Upper lobe of right lung (tissue), 1 donor: ENCODE results near the gene NELL2. TPM values are rescaled to one million over a fixed set of nuclear protein-coding genes. Genes with fewer than 3 reads are reported as not detected.
"Not testable (repeated sequence)": the region's sequence is repeated elsewhere in the genome, so short reads cannot be mapped to it uniquely, and the experiment has no call there.

ENCODE experiments used
- ATAC-seq: fragments of 200-7000 bp; cut with Tn5 transposase; one replicate; pipeline ENCODE4 v1.9.1; 2020; ENCODE audit warnings: mild to moderate bottlenecking, moderate library complexity
- DNase-seq: peaks from one replicate; pipeline ENCODE4 v3.0.0-alpha.2; 2020
- H3K27ac ChIP-seq: fragments of 200-600 bp; one replicate; pipeline ENCODE4 v1.8.0; 2022
- H3K27me3 ChIP-seq: fragments of 200-600 bp; one replicate; pipeline ENCODE4 v1.8.0; 2022; ENCODE audit warnings: mild to moderate bottlenecking
- H3K36me3 ChIP-seq: fragments of 200-600 bp; one replicate; pipeline ENCODE4 v1.8.0; 2022
- H3K4me1 ChIP-seq: fragments of 200-600 bp; one replicate; pipeline ENCODE4 v1.8.0; 2022
- H3K4me3 ChIP-seq: fragments of 200-600 bp; one replicate; pipeline ENCODE4 v1.8.0; 2022; ENCODE audit warnings: mild to moderate bottlenecking
- H3K9me3 ChIP-seq: fragments of 200-600 bp; one replicate; pipeline ENCODE4 v1.8.0; 2022
- CTCF ChIP-seq: fragments of 200-600 bp; IDR thresholded peaks from one replicate; pipeline ENCODE4 v1.8.0; 2022; ENCODE audit warnings: antibody characterized with exemption
- intact Hi-C: fragments of 100-400 bp; cut with DNase I; formaldehyde crosslinking; loops from one replicate; pipeline ENCODE4 v1.11.0; 2022
- total RNA-seq: library from RNA; stranded (reverse); fragmentation: NEBNext Ultra II Directional; extraction: Animal tissue kit (Norgen Biotek cat#: 25700); gene quantifications from one replicate; pipeline ENCODE4 v1.2.1, GENCODE V29; 2021
- donor health status: DM: no; HTN: yes; CAD: no; lungs with severe emphysema.

The NELL2 gene
- total RNA-seq, 1 donor from 2014 or later = 1.6 TPM

GRCh38 chr12:44694017-44694416 lies 182.1 kb downstream of the NELL2 start:
- TF ChIP-seq CTCF = no peak
- no peaks in the 10 kb centered on the region for H3K9me3 ChIP-seq
- no peaks in the 10 kb centered on the region for H3K4me1 ChIP-seq
- H3K36me3 ChIP-seq = no peaks in the 10 kb centered on the region
- no peak overlapping the region for H3K4me3 ChIP-seq
- intact Hi-C loops = no loop called here
- no peaks in the 10 kb centered on the region for H3K27me3 ChIP-seq
- DNase-seq (no peak), ATAC-seq (no peak)
- no peak overlapping the region for H3K27ac ChIP-seq

DNA sequence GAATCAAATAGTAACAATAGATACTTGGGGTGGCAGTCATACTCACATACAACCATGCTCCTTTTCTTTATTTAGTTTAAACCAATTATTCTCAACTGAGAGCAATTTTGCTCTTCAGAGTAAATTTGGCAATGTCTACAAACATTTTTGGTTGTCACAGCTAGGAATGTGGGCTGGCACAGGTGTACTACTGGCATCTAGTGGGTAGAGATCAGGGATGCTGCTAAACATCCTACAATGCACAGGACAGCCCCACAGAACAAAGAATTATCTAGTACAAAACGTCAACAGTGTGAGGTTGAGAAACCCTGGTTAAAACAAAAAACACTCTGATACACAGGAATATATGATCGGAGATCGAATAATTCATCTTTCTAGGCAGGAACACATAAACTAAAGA lies 186.5 kb downstream of the NELL2 start:
- no peaks in the 10 kb centered on the region for H3K27me3 ChIP-seq
- no peak for ATAC-seq
- no peaks in the 10 kb centered on the region for H3K4me1 ChIP-seq
- H3K9me3 ChIP-seq = no peaks in the 10 kb centered on the region
- no peak overlapping the region for H3K4me3 ChIP-seq
- no peak overlapping the region for H3K27ac ChIP-seq
- TF ChIP-seq CTCF = no peak
- no peak for DNase-seq
- intact Hi-C loops = no loop called here
- H3K36me3 ChIP-seq = no peaks in the 10 kb centered on the region

GRCh38 chr12:44686821-44687432 lies 189.2 kb downstream of the NELL2 start:
- H3K27ac ChIP-seq, intact Hi-C loops, ATAC-seq, H3K4me3 ChIP-seq, H3K9me3 ChIP-seq, H3K27me3 ChIP-seq, DNase-seq, H3K4me1 ChIP-seq, H3K36me3 ChIP-seq: not testable (repeated sequence)

DNA sequence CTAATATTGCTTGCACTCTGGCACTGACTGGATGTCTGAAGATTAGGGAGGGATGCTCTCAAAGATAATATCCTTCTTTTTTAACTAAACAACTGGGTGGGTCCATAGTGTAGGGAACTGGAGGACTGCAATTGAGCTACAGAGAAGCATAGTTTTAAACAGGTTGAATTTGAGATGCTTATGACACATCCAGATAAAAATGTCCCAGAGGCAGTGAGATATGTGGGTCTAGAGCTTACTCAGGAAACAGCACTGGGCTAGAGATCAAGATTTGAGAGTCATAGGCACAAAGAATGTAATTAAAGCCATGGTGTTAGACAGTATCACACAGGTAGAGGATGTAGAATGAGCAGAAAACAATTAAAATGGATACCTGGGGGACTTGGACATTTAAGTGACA lies 198.4 kb downstream of the NELL2 start:
- H3K27me3 ChIP-seq = no peaks in the 10 kb centered on the region
- H3K4me1 ChIP-seq = no peaks in the 10 kb centered on the region
- DNase-seq (no peak), ATAC-seq (peak; percentile 24)
- no peaks in the 10 kb centered on the region for H3K9me3 ChIP-seq
- intact Hi-C loops = no loop called here
- no peak for TF ChIP-seq CTCF
- no peak overlapping the region for H3K27ac ChIP-seq
- no peak overlapping the region for H3K4me3 ChIP-seq
- H3K36me3 ChIP-seq = no peaks in the 10 kb centered on the region

DNA sequence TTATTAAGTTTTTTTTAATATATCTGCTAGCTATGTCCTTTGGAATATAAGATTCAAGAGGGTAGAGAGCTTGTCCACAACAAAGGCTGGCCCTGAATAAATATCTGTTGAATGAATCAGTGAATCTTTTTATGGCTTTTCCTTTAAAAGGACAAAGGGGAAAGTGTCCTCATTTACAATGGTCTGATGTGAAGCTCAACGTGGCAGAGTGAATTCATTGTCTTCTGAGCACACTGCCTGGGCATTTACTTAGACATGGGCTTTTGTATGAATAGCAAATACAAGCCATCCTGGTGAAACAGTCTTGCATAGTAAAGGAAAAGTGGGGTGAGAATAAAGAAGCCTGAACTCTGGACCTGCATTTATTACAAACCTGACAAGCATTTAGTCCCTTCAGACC lies 201.2 kb downstream of the NELL2 start:
- no peaks in the 10 kb centered on the region for H3K4me1 ChIP-seq
- H3K36me3 ChIP-seq = no peaks in the 10 kb centered on the region
- no peak overlapping the region for H3K4me3 ChIP-seq
- DNase-seq (no peak), ATAC-seq (no peak)
- intact Hi-C loops = no loop called here
- TF ChIP-seq CTCF = no peak
- no peaks in the 10 kb centered on the region for H3K27me3 ChIP-seq
- no peaks in the 10 kb centered on the region for H3K9me3 ChIP-seq
- H3K27ac ChIP-seq = no peak overlapping the region

GRCh38 chr12:44673811-44674210 lies 202.3 kb downstream of the NELL2 start:
- no peak overlapping the region for H3K27ac ChIP-seq
- no peaks in the 10 kb centered on the region for H3K36me3 ChIP-seq
- ATAC-seq (no peak), DNase-seq (no peak)
- H3K4me3 ChIP-seq = no peak overlapping the region
- no peak for TF ChIP-seq CTCF
- no peaks in the 10 kb centered on the region for H3K27me3 ChIP-seq
- no peaks in the 10 kb centered on the region for H3K9me3 ChIP-seq
- intact Hi-C loops = no loop called here
- H3K4me1 ChIP-seq = no peaks in the 10 kb centered on the region
